PFSK-1 (cell line): ENCODE data around the gene IGFALS.

ENCODE experiments used
- FOXP2 ChIP-seq: optimal IDR thresholded peaks from 2 replicates; pipeline ENCODE3; 2011; ENCODE audit warnings: borderline replicate concordance, control low read depth, inconsistent platforms; ENCODE audit not compliant: insufficient read depth; ENCODE audit errors: extremely low read length, extremely low read depth
- POLR2AphosphoS5 ChIP-seq: IDR thresholded peaks from 2 replicates; pipeline ENCODE4 v1.6.1; 2012; ENCODE audit warnings: low read depth, mild to moderate bottlenecking, control low read depth, low read length, moderate library complexity
- SIN3A ChIP-seq: IDR thresholded peaks from 2 replicates; pipeline ENCODE4 v1.6.1; 2012; ENCODE audit warnings: mild to moderate bottlenecking, low read length, moderate library complexity, borderline replicate concordance; ENCODE audit not compliant: insufficient read depth
- TAF1 ChIP-seq: IDR thresholded peaks from 2 replicates; pipeline ENCODE4 v1.6.1; 2012; ENCODE audit warnings: low read length, control low read depth, borderline replicate concordance; ENCODE audit not compliant: insufficient read depth
- TF ChIP-seq, protein P1 (sequence below), 2 experiments: IDR thresholded peaks; 2 replicates each; pipeline versions ENCODE4 v1.6.1 to v1.8.0; 2011 to 2012; ENCODE audit warnings: low read depth in 2 of 2, low read length in 2 of 2, control low read depth in 1 of 2, inconsistent platforms in 1 of 2, mild to moderate bottlenecking in 1 of 2, moderate library complexity in 1 of 2; ENCODE audit not compliant: insufficient read depth in 1 of 2

Gene IGFALS

DNA sequence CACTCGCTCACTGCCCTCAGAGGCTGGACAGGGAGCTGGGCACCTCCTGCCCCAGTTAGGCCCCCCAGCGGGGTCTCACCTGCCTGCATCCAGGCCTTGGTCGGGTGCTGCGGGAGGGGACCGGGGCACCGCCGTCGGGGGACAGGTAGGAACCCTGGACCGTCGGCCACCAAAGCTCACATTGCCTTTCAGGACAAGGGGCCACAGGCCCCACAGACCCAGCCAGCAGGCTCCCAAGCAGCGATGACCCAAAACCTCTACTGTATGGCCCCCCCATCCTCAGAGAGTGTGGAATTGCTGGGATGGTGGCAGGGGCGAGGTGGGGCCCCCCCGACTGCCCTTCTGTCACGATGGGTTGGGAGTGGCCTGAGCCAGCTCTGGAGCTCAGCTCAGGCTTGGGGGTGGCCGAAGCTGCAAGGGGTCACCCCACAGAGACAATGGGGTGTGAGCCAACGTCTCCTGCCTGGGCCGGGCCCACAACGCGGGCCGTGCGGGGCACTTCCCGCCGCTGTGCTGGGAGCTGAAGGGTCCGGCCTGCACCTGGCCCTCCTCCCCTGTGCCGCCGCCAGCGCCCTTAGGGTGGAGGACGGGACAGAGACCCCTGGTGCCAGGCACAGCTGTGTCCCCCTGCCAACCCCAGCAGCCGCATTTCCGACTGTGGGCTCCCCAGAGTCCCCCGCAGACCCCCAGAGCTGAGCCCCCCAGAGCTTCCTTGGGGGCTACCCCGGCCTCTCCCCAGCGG, 498 bp downstream of the IGFALS start:
- TF ChIP-seq SIN3A (no peak), TAF1 (no peak), FOXP2 (no peak), POLR2AphosphoS5 (no peak)
- TF ChIP-seq, protein P1, sequence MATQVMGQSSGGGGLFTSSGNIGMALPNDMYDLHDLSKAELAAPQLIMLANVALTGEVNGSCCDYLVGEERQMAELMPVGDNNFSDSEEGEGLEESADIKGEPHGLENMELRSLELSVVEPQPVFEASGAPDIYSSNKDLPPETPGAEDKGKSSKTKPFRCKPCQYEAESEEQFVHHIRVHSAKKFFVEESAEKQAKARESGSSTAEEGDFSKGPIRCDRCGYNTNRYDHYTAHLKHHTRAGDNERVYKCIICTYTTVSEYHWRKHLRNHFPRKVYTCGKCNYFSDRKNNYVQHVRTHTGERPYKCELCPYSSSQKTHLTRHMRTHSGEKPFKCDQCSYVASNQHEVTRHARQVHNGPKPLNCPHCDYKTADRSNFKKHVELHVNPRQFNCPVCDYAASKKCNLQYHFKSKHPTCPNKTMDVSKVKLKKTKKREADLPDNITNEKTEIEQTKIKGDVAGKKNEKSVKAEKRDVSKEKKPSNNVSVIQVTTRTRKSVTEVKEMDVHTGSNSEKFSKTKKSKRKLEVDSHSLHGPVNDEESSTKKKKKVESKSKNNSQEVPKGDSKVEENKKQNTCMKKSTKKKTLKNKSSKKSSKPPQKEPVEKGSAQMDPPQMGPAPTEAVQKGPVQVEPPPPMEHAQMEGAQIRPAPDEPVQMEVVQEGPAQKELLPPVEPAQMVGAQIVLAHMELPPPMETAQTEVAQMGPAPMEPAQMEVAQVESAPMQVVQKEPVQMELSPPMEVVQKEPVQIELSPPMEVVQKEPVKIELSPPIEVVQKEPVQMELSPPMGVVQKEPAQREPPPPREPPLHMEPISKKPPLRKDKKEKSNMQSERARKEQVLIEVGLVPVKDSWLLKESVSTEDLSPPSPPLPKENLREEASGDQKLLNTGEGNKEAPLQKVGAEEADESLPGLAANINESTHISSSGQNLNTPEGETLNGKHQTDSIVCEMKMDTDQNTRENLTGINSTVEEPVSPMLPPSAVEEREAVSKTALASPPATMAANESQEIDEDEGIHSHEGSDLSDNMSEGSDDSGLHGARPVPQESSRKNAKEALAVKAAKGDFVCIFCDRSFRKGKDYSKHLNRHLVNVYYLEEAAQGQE (IDR thresholded peaks at IDR 0.05; ENCODE audit: insufficient read depth in 1 of 2, low read depth in 2 of 2, low read length in 2 of 2) = no peak

DNA sequence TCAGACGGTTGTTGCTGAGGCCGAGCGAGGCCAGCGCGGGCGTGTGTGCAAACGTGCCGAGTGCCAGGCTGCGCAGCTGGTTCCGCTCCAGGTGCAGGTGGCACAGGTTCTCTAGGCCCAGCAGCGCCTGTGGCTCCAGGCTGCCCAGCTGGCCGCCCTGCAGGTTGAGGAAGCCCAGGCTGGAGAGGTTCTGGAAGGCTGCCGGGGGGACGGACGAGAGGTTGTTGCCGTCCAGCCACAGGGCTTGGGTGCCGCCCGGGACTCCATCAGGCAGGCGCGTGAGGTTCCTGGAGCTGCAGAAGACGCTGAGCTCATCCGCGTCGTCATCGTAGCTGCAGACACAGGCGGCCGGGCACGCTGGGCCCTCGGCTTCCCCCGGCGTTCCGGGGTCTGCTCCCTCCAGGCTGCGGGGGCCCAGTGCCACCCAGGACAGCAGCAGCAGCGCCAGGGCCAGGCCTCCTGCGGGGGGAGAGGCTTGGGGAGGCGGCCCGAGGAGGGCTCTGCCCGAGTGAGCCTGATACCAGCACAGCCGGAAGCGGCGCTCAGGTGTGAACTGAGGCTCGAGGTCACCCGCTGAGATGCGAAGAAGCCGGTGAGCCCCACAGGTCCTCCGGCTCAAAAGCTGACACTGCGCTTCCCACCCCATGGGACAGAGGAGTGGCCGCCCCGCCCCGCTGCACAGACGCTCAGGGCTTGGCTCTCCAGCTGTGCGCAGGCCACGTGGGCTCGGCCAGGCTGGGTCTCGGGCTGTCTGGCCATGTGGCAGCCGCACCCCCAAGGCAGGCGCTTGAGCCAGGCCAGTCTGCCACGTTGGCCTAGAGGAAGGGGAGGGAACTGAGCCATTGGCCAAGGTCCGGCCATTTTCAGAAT, 1.3 kb downstream of the IGFALS start:
- TF ChIP-seq FOXP2 (no peak), TAF1 (no peak), SIN3A (no peak), POLR2AphosphoS5 (no peak)
- TF ChIP-seq, protein P1 (IDR thresholded peaks at IDR 0.05; ENCODE audit: insufficient read depth in 1 of 2, low read depth in 2 of 2, low read length in 2 of 2) = no peak

DNA sequence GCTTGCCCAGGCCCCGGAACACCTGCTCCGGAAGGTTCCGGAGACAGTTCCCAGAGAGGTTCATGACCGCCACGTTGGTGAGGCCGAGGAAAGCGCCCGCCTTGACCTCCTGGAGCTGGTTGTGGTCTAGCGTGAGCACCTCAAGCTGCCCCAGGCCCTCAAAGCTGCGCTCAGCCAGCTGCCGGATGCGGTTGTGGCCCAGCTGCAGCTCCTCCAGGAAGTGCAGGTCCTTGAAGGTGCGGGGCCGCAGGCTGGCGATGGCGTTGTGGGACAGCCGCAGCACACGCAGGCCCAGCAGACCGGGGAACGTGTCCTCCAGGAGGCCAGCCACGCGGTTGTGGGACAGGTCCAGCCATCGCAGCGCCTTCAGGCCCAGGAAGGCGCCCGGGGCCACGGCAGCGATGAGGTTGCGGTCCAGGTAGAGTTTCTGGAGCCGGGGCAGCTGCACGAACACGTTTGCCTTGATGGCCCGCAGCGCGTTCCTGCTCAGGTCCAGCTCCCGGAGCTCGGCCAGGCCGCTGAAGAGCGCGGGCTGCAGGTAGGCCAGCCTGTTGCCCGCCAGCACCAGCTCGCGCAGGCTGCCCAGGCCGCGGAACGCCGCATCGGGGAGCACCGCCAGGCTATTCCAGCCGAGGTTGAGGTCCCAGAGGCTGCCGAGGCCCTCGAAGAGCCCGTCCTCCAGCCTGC, 2.1 kb downstream of the IGFALS start:
- TF ChIP-seq SIN3A (no peak), TAF1 (no peak), POLR2AphosphoS5 (no peak), FOXP2 (no peak)
- TF ChIP-seq, protein P1 (IDR thresholded peaks at IDR 0.05; ENCODE audit: insufficient read depth in 1 of 2, low read depth in 2 of 2, low read length in 2 of 2) = no peak

DNA sequence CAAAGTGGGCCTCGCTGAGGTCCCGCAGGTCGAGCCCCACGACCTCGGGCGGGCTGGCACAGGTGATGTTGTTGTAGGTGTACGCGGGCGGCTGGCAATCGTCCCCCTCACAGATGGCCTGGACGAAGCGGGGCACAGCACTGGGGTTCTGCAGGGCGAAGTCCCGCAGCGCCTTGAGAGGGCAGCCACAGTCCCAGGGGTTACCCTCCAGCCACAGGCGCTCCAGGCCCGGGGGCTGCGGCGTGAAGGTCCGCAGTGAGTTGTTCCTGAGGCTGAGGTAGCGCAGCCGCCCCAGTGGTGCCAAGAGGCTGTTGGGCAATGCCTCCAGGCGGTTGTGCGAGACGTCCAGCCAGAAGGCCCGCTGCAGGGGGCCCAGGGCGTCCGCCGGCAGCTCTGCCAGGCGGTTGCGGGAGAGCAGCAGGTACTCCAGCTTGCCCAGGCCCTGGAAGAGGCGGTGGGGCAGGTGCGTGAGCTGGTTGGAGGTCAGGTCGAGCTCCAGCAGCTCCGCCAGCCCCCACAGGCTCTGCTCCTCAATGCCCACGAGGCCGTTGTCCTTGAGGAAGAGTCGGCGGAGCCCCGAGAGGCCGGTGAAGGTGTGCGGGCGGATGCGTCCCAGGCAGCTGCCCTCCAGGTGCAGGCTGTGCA, 2.8 kb downstream of the IGFALS start:
- TF ChIP-seq SIN3A (no peak), TAF1 (no peak), FOXP2 (no peak), POLR2AphosphoS5 (no peak)
- TF ChIP-seq, protein P1 (IDR thresholded peaks at IDR 0.05; ENCODE audit: insufficient read depth in 1 of 2, low read depth in 2 of 2, low read length in 2 of 2) = no peak
